T47D (cell line): ENCODE measurements around the gene SNX22.

ENCODE experiments used
- DNase-seq, 2 experiments: peaks; one replicate each; pipeline versions ENCODE4 v3.0.0 to v3.0.0-alpha.2; 2011 to 2012; ENCODE audit warnings: low read depth in 1 of 2, low spot score in 1 of 2
- JUND ChIP-seq: IDR thresholded peaks from 2 replicates; pipeline ENCODE4 v1.6.1; 2012; ENCODE audit warnings: low read depth
- in situ Hi-C: cut with HindIII; loops from 2 replicates; pipeline ENCODE4 v1.10.0; 2016; ENCODE audit warnings: low sequenced_read_pairs, low pct_unique_long_range_greater_than_20kb

Gene SNX22

GRCh38 chr15:64166102-64166890 lies 14.8 kb downstream of the SNX22 start:
- in situ Hi-C loops: no loop called here
- no peak for DNase-seq
- no peak for TF ChIP-seq JUND

GRCh38 chr15:64180235-64180824 lies 28.8 kb downstream of the SNX22 start:
- DNase-seq: no peak
- in situ Hi-C loops: no loop called here
- TF ChIP-seq JUND: no peak

GRCh38 chr15:64182859-64183370 lies 31.4 kb downstream of the SNX22 start:
- no peak for DNase-seq
- no peak for TF ChIP-seq JUND
- in situ Hi-C loops: no loop called here

GRCh38 chr15:64185146-64185911 lies 33.8 kb downstream of the SNX22 start:
- no peak for DNase-seq

GRCh38 chr15:64187396-64188191 lies 36.1 kb downstream of the SNX22 start:
- no peak for TF ChIP-seq JUND
- in situ Hi-C loops: no loop called here

More at GRCh38 chr15:64185146-64185911, 33.8 kb downstream of the SNX22 start:
- no peak for TF ChIP-seq JUND
- in situ Hi-C loops: no loop called here

GRCh38 chr15:64191971-64192830 lies 40.7 kb downstream of the SNX22 start:
- DNase-seq: no peak
- TF ChIP-seq JUND: no peak
- in situ Hi-C loops: no loop called here

More at GRCh38 chr15:64187396-64188191, 36.1 kb downstream of the SNX22 start:
- no peak for DNase-seq

GRCh38 chr15:64193971-64194370 lies 42.4 kb downstream of the SNX22 start:
- in situ Hi-C loops: no loop called here
- DNase-seq: no peak
- TF ChIP-seq JUND: no peak

- DNase-seq: peak in 1 of 2 experiments; percentile 7
- no peak for TF ChIP-seq JUND
- in situ Hi-C loops: no loop called here
Measured at GRCh38 chr15:64197425-64197824, 45.9 kb downstream of the SNX22 start.

GRCh38 chr15:64205202-64205601 lies 53.7 kb downstream of the SNX22 start:
- in situ Hi-C loops: no loop called here
- DNase-seq: no peak
- no peak for TF ChIP-seq JUND
